Small intestine (tissue), 7 donors: ENCODE data around the gene DCDC2. TPM values are rescaled to one million over a fixed set of nuclear protein-coding genes. Genes with fewer than 3 reads are reported as not detected.
"Not testable (repeated sequence)": the region's sequence is repeated elsewhere in the genome, so short reads cannot be mapped to it uniquely, and the experiment has no call there.

Experiments
- DNase-seq, 2 donors: peaks; one replicate each; pipeline versions ENCODE4 v3.0.0 to v3.0.0-alpha.2; 2013
- FAIRE-seq: peaks from 2 replicates; lab custom pipeline; 2012; peaks lifted over from hg19 to GRCh38; lab: Jason Lieb, UNC
- H3K27ac ChIP-seq, 3 donors: one replicate each; pipeline ENCODE4 v1.5.1; 2013; ENCODE audit warnings: low read length in 2 of 3, mild to moderate bottlenecking in 2 of 3, control low read depth in 1 of 3, inconsistent platforms in 1 of 3, low read depth in 1 of 3, moderate library complexity in 1 of 3
- H3K27me3 ChIP-seq, 3 donors: one replicate each; pipeline ENCODE4 v1.6.1; 2013; ENCODE audit warnings: low read length in 3 of 3, inconsistent platforms in 1 of 3; ENCODE audit not compliant: control insufficient read depth in 3 of 3, insufficient read depth in 3 of 3
- H3K36me3 ChIP-seq, 3 donors: one replicate each; pipeline ENCODE4 v1.6.1; 2013; ENCODE audit warnings: low read length in 3 of 3, inconsistent platforms in 1 of 3, low read depth in 1 of 3, mild to moderate bottlenecking in 1 of 3, moderate library complexity in 1 of 3; ENCODE audit not compliant: control insufficient read depth in 3 of 3, insufficient read depth in 2 of 3
- H3K4me1 ChIP-seq, 3 donors: one replicate each; pipeline ENCODE4 v1.6.1; 2013; ENCODE audit warnings: low read length in 2 of 3, inconsistent platforms in 1 of 3, low read depth in 1 of 3, mild to moderate bottlenecking in 1 of 3, moderate library complexity in 1 of 3; ENCODE audit not compliant: control insufficient read depth in 3 of 3, insufficient read depth in 2 of 3
- H3K4me3 ChIP-seq, 3 donors: one replicate each; pipeline ENCODE4 v1.5.1; 2013; ENCODE audit warnings: low read length in 3 of 3, control low read depth in 1 of 3, inconsistent platforms in 1 of 3, low read depth in 1 of 3, mild to moderate bottlenecking in 1 of 3, moderate library complexity in 1 of 3
- H3K9me3 ChIP-seq, 2 donors: one replicate each; pipeline ENCODE4 v1.6.1; 2013; ENCODE audit warnings: low read depth in 1 of 2, low read length in 1 of 2; ENCODE audit not compliant: control insufficient read depth in 2 of 2, insufficient read depth in 1 of 2
- WGBS, 3 donors: extraction: QIAGEN DNeasy Blood & Tissue Kit; methylation state at CpG; one replicate each; pipeline ENCODE4 v1.1.7; 2013; 5-methylcytosine and 5-hydroxymethylcytosine counted together
- polyA plus RNA-seq, 4 donors: library from polyadenylated mRNA; stranded (reverse) in 3 of 4; unstranded in 1 of 4; fragments of 200-250 nt in 3 of 4; fragments of 120-200 nt in 1 of 4; gene quantifications; one replicate each; pipeline versions ENCODE4 v1.2.1 to v1.2.3, GENCODE V29; 2013
- donor health status: healthy with polysubstance abuse.
- donor health status: control.
- donor health status: control.
- donor health status: Bipolar disorder and iron deficiency.
- donor health status: healthy.

The DCDC2 gene
- polyA plus RNA-seq, 4 donors = 0.49 to 6.9 TPM; not detected in 2

DNA sequence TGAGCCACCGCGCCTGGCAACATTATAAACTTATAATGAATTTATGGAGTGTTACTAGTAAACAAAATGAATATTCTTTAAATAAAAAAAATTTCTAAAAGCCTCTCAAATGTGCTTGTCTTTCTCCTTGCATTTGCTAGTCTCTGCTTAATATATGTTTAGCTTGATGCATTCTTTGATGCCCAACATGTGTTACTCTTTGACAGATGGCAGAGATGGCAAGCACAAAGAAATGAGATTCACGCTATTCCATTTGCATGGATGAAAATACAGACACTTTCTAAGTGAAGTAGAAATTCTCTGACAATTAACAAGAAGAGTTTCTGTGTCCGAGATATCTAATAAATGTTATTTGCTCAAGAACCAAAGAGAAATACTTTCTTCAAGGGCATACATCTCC lies 30.1 kb downstream of the DCDC2 start:
- no peaks in the 10 kb centered on the region for H3K9me3 ChIP-seq
- no peaks in the 10 kb centered on the region for H3K27me3 ChIP-seq
- no peaks in the 10 kb centered on the region for H3K36me3 ChIP-seq
- no peaks in the 10 kb centered on the region for H3K4me1 ChIP-seq
- 91 to 95% (median 92%) methylated on average over 4 of the region's 4 CpGs for WGBS, 3 donors
- H3K4me3 ChIP-seq = no peak overlapping the region
- FAIRE-seq (no peak), DNase-seq (no peak)
- no peak overlapping the region for H3K27ac ChIP-seq

DNA sequence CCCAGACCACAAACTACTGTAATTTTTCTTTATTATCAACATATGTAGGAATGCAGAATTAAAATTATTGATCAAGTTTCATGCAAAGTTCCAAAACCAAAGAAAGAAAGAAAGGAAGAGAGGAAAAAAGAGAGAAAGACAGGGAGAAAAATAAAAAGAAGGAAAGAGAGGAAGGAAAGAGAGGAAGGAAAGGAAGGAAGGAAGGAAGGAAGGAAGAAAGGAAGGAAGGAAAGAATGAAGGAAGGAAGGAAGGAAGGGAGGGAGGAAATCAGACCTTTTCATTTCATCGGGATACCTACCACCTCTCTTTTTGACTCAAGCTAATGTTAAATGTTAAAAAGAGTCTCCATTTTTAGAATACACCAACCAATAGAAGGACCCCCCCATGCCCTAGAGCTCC lies 31.9 kb downstream of the DCDC2 start:
- no peak for FAIRE-seq

DNA sequence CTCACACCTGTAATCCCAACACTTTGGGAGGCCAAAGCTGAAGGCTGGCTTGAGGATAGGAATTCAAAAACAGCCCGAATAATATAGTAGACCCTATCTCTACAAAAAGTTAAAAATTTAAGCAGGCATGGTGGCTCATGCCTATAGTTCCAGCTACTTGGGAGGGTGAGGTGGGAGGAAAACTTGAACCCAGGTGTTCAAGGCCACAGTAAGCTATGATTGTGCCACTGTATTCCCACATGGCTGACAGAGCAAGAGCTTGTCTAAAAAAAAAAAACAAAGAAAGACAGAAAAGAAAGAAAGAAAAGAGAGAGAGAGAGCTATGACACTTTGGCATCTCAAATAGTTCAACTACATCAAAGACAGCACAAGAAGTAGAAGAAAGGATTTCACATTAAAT lies 33.2 kb downstream of the DCDC2 start:
- no peak for DNase-seq
- Histone ChIP-seq H3K9me3 (no peaks in the 10 kb centered on the region), H3K4me3 (no peak overlapping the region), H3K27ac (no peak overlapping the region), H3K36me3 (no peaks in the 10 kb centered on the region), H3K4me1 (no peaks in the 10 kb centered on the region), H3K27me3 (no peaks in the 10 kb centered on the region)
- WGBS, 3 donors = 81 to 91% (median 81%) methylated on average over 1 of the region's 1 CpG
- FAIRE-seq = no peak

More for the DNA sequence above, 31.9 kb downstream of the DCDC2 start:
- Histone ChIP-seq H3K36me3 (no peaks in the 10 kb centered on the region), H3K4me3 (no peak overlapping the region), H3K9me3 (no peaks in the 10 kb centered on the region), H3K4me1 (no peaks in the 10 kb centered on the region), H3K27me3 (no peaks in the 10 kb centered on the region), H3K27ac (no peak overlapping the region)
- 85 to 95% (median 92%) methylated on average over 1 of the region's 1 CpG for WGBS, 3 donors
- DNase-seq = no peak

DNA sequence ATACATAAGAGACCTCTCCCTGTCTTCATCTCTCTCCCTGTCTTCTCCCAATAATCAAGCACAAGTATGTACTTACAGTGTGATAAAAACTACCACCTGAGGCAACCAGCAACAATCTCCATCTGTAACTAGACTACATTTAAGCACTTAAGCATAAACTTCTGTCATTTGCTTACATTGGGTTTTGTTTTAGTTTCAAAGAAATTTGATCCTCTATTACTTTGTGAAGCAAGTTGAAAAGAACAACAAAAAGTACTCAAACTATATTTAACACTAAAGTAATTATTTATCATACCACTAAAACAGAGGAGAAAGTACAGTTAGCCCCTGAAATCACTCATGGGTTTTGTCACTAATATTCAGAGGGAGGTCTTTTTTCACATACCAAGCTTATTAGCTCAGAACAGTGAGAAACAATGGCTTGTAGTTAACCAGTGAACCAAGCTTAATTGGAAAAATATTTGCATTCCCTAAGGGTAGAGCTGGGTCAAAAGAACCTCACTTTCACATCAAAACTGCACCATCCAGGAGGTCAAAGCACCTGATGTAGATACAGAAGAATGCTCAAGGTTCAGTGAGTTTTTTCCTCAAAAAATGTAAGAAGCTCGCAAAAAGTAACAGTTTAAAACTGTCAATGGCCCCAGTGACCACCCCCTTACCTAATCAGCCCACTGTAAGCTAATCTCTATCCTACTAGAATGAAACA lies 34.1 kb downstream of the DCDC2 start:
- FAIRE-seq = no peak
- 42 to 77% (median 43%) methylated on average over 1 of the region's 1 CpG for WGBS, 3 donors
- no peaks in the 10 kb centered on the region for H3K4me1 ChIP-seq
- H3K36me3 ChIP-seq = no peaks in the 10 kb centered on the region
- no peak overlapping the region for H3K27ac ChIP-seq
- H3K9me3 ChIP-seq = no peaks in the 10 kb centered on the region
- H3K4me3 ChIP-seq = no peak overlapping the region
- no peaks in the 10 kb centered on the region for H3K27me3 ChIP-seq
- DNase-seq = no peak

DNA sequence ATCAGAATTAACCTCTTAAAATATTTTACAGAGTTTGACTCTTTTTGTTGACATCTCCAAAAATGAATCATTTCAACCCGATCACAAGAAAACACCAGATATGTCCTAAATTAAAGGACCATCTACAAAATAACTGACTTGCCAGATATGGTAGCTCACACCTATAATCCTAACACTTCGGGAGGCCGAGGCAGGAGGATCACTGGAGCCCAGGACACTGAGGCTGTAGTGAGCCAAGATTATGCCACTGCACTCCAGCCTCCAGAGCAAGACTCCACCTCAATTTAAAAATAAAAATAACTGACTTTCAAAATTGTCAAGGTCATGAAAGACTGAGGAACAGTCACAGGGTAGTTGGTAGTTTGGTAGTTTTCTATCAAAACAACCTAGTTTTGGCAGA lies 34.9 kb downstream of the DCDC2 start:
- H3K36me3 ChIP-seq = no peaks in the 10 kb centered on the region
- H3K4me1 ChIP-seq = no peaks in the 10 kb centered on the region
- no peaks in the 10 kb centered on the region for H3K27me3 ChIP-seq
- no peaks in the 10 kb centered on the region for H3K9me3 ChIP-seq
- WGBS, 3 donors = 80 to 87% (median 83%) methylated on average over 3 of the region's 3 CpGs
- FAIRE-seq (no peak), DNase-seq (no peak)
- no peak overlapping the region for H3K27ac ChIP-seq
- H3K4me3 ChIP-seq = peak overlapping the region in 1 of 3 donors; percentile 1

DNA sequence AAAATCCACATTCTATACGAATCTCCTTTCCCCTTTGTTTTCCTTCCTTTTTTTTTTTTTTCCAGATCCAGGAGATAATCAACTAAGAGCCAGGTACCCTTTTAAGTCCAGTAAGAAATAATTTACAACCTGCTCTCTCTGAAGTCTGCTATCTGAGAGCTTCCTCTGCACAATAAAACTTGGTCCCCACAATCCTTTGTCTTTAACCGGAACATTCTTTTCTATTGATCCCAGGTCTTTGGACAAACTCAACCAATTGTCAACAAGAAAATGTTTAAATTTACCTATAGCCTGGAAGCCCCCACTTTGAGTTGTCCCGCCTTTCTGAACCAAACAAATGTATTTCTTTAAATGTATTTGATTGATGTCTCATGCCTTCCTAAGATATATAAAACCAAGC lies 35.4 kb downstream of the DCDC2 start:
- not testable (repeated sequence) for H3K9me3 ChIP-seq, H3K4me1 ChIP-seq, FAIRE-seq, H3K4me3 ChIP-seq, DNase-seq, H3K27me3 ChIP-seq, H3K27ac ChIP-seq, H3K36me3 ChIP-seq
- WGBS, 3 donors = 42 to 61% (median 44%) methylated on average over 3 of the region's 3 CpGs

DNA sequence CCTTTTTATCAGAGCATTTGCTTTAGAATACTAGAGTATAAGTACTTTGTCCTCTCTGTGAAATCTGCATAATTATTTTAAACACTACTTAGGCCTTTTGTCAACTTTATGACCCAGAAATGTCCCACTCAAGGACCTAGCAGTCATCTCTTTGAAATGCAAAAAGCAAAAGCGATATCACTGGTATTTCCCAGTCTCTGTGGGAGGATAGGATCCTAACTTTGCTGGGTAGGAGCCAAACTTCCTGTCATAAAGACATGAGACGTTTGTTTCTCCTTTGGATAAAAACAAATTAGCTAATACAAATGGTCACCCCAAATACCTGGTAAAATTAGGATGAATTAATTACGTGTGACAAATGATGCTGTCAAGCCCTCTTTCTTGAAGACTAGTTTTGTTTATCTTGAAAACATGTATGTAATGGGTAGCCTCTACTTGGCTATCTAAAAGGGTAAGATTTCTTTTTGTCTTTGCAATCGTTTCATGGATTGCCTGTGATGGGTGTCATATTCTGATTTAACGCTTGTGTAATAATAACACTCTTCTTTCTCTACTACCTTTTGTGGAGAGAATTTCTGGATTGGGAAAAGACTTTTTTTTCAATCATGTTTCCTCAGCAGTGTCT lies 36.2 kb downstream of the DCDC2 start:
- no peaks in the 10 kb centered on the region for H3K9me3 ChIP-seq
- no peak overlapping the region for H3K4me3 ChIP-seq
- no peak for DNase-seq
- H3K36me3 ChIP-seq = no peaks in the 10 kb centered on the region
- H3K27ac ChIP-seq = no peak overlapping the region
- H3K27me3 ChIP-seq = no peaks in the 10 kb centered on the region
- H3K4me1 ChIP-seq = no peaks in the 10 kb centered on the region
- WGBS, 3 donors = 45 to 53% (median 50%) methylated on average over 5 of the region's 5 CpGs
- no peak for FAIRE-seq

DNA sequence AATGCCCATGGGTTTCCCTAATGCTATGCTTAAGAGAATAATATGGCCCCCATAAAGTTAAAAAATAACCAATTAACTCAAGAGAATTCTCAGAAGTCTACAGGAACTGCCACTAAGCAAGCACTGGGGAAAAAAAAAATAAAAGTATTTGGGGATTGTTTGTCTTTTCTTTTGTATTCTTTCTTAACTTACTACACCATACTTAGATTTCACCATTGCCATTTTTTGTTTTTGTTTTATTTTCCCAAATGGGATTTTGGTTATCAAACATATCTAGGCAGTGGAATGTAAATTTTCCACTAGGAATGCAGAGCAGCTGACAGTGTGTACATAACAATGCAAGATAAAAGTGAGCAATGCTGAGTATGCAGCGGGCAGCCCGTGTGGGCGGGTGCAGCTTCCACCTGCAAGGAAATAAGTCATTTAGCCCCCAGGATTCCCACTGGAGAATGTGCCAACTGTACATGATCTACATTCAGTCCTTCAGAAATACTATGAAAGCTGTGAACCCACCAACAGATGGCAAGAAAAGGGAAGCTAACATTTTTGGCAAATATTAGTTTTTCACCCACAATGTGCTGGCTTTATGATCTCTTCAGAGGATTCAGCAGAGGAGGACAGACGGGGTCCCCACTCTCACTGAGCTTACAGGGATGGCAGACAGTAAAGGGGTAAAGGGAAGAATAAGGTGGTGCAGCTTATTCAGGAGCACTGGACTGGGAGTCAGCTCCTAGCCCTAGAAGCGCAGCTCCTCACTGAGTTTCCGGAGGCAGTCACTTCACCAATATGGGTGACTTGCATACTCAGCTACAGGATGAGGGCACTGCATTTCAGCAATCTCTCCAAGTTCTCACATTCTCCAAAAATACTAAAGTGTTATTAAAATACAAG lies 44.4 kb downstream of the DCDC2 start:
- WGBS, 3 donors = 33 to 47% (median 38%) methylated on average over 6 of the region's 6 CpGs
- peak in 1 of 2 donors; percentile 56 for DNase-seq
- Histone ChIP-seq H3K27ac (no peak overlapping the region), H3K27me3 (peaks cover 0 to 2% (median 0%) of the 10 kb centered on the region in 3 donors), H3K36me3 (no peaks in the 10 kb centered on the region), H3K4me1 (peaks cover 0 to 6% (median 0%) of the 10 kb centered on the region in 3 donors), H3K9me3 (peaks cover 0 to 7% of the 10 kb centered on the region in 2 donors), H3K4me3 (no peak overlapping the region)
- FAIRE-seq = no peak
